Measurements from ENCODE around the gene SCNN1G.

SCNN1G gene

DNA sequence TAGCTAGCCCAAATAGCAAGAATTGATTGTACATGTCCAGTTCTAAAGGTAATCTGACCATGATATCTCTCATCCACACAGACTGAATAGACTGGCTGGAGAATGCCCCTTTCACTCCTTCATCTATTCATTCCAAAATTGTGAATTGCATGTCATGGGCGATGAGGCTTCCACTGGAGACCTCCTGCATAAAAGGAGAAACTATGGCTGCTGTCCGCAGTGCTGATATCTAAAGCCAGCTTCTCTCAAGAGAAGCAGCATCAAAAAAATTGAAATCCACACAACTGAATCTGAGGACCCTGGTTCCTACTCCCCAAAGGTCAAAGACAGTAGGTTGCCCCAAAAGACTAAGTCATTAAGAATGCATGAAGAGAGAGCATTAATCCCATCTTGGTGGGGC lies 7.9 kb upstream of the SCNN1G start:
- TF ChIP-seq, protein P1, sequence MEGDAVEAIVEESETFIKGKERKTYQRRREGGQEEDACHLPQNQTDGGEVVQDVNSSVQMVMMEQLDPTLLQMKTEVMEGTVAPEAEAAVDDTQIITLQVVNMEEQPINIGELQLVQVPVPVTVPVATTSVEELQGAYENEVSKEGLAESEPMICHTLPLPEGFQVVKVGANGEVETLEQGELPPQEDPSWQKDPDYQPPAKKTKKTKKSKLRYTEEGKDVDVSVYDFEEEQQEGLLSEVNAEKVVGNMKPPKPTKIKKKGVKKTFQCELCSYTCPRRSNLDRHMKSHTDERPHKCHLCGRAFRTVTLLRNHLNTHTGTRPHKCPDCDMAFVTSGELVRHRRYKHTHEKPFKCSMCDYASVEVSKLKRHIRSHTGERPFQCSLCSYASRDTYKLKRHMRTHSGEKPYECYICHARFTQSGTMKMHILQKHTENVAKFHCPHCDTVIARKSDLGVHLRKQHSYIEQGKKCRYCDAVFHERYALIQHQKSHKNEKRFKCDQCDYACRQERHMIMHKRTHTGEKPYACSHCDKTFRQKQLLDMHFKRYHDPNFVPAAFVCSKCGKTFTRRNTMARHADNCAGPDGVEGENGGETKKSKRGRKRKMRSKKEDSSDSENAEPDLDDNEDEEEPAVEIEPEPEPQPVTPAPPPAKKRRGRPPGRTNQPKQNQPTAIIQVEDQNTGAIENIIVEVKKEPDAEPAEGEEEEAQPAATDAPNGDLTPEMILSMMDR (IDR thresholded peaks at IDR 0.05), result no peak

DNA sequence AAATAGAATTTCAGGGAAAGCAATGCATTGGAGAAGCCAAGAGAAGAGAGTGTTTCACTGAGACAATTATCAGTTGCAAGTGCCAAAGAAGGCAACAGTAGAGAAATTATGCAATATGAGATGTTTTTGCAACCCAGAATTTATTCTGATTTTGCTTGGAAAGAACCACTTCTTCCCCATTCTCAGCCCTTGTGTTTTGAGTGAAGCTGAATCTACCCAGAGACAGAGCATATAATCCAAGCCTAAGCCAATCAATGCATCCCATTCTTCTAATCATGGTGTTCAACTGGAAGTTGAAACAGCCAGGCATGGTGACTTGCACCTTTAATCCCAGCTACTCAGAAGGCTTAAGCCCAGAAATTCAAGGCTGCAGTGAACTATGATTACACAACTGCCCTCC lies 6.9 kb upstream of the SCNN1G start:
- TF ChIP-seq, protein P1 (IDR thresholded peaks at IDR 0.05), result no peak

DNA sequence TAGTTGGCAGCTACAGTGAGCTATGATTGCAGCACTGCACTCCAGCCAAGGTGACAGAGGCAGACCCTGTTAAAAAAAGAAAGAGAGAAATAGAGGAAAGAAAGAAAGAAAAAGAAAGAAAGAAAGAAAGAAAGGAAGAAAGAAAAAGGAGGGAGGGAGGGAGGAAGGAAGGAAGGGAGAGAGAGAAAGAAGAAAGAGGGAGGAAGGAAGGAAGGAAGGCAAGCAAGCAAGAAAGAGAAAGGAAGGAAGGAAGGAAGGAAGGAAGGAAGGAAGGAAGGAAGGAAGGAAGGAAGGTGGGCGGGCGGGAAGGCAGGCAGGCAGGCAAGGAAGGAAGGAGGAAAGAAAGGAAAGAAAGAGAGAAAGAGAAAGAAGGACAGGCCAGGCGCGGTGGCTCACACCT lies 1.0 kb upstream of the SCNN1G start:
- TF ChIP-seq, protein P1 (IDR thresholded peaks at IDR 0.05), result no peak

DNA sequence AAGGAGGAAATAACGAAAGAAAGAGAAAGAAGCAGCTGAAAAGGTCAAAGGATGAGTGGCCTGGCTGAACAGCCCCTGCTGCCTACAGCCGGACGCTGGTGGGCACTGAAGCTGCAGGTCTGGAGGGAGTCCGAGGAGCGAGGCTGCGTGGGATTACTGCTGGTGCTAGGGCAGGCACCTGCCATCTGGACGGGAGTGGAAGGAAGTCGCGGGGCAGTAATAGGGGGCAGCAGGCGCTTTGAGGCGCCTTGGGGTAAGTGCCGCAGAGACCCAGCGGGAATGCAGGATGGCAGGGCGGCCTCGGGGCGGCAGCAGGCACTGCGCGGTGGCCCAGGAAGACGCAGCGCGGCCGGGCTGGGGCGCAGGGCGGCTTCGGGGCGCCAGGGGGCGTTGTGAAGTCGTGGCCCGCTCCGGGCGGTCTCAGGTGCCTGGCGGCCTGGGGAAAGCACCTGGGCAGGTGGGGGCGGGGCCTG lies 303 bp upstream of the SCNN1G start:
- TF ChIP-seq, protein P1 (IDR thresholded peaks at IDR 0.05), result peak; percentile 100

DNA sequence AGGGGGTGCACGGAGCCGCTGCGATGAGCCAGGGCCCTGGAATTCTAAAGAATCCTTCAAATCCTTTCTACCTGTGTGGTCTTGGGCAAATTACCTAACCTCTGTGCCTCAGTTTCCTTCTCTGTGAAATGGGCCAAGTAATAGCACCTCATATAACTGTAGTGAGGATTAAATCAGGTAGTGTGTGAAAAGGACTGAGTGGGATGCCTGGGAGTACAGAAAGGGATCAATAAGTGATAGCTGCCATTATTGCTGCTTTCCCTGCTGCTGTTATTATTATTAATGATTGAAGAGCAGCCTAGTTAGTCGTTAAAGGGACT lies 958 bp downstream of the SCNN1G start:
- TF ChIP-seq, protein P1 (IDR thresholded peaks at IDR 0.05), result no peak

DNA sequence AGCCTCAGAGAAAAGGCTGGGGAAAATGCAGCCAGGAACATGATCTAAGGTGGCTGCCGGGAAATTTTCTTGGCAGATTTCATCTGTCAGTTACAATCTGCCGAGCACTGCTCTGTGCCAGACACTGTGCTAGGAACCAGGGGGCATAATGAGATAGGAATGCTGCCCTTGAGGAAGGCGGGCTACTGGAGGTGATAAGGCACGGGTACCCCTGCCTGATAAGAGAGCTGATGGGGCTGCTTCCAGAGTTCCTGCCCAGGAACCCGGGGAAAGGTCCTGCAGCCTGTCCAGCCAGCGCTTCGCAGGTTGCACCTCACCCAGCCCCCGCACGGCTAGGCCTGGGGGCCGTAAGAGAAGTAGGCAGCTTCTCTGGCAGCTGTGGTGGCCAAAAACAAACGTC lies 3.1 kb downstream of the SCNN1G start:
- TF ChIP-seq, protein P1 (IDR thresholded peaks at IDR 0.05), result no peak

DNA sequence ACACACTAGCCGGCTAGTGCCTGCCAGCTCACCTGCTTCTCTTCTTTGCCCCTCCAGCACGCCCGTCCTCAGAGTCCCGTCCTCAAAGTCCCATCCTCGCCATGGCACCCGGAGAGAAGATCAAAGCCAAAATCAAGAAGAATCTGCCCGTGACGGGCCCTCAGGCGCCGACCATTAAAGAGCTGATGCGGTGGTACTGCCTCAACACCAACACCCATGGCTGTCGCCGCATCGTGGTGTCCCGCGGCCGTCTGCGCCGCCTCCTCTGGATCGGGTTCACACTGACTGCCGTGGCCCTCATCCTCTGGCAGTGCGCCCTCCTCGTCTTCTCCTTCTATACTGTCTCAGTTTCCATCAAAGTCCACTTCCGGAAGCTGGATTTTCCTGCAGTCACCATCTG lies 3.6 kb downstream of the SCNN1G start:
- TF ChIP-seq, protein P1 (IDR thresholded peaks at IDR 0.05), result no peak

DNA sequence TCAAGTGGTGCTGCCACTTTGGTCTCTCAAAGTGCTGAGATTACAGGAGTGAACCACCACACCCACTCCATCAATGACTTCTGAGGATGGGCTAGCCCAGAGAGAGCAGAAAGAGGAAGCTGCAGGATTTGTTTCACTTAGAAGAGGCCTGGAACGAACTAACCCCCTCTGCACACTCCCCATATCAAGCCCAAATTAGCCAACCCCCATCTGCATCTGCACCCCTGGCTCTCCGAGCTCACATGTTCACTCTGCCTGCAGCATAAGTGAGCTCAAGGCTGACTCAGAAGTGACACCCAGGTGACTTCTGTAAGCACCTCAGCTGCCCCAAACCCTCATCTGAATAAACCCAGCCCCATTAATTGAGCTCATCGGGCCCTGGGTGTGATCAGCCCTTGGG lies 4.8 kb downstream of the SCNN1G start:
- TF ChIP-seq, protein P1 (IDR thresholded peaks at IDR 0.05), result no peak

All from LNCAP (cell line).